RWPE1 (cell line): Measurements from ENCODE around the gene SNAPC4.

Experiments
- CTCF ChIA-PET: fragments of 350-600 bp; sonication (Branson Sonifier 250); formaldehyde crosslinking; extraction: SDS; loops from one replicate; lab custom pipeline; 2021; lab: Yijun Ruan, JAX
- POLR2A ChIA-PET: fragments of 400-600 bp; formaldehyde crosslinking; extraction: SDS; loops from one replicate; lab custom pipeline; 2020; ENCODE audit warnings: antibody characterized with exemption; ENCODE audit not compliant: low non-redundant PET; lab: Yijun Ruan, JAX
- DNase-seq: peaks from one replicate; pipeline ENCODE4 v3.0.0; 2012; ENCODE audit warnings: low spot score
- H3K27ac ChIP-seq: fragments of 450-650 bp; 2 replicates; pipeline ENCODE4 v1.5.1; 2017
- CTCF ChIP-seq: fragments of 450-650 bp; conservative IDR thresholded peaks from 2 replicates; pipeline ENCODE4 v1.5.1; 2017; ENCODE audit warnings: low read depth, mild to moderate bottlenecking

SNAPC4 gene

GRCh38 chr9:136394312-136395019, 5.5 kb downstream of the SNAPC4 start:
- DNase-seq, result no peak
- no peak for TF ChIP-seq CTCF
- CTCF ChIA-PET, result interaction anchor here (0.7 kb wide), 1 partner anchor 10 kb away, joined by 3 read pairs; no protein-coding TSS in a partner anchor
- POLR2A ChIA-PET, result interaction anchor here (0.9 kb wide), 1 partner anchor 12 kb away, joined by 3 read pairs; no protein-coding TSS in a partner anchor
- H3K27ac ChIP-seq, result no peak overlapping the region

GRCh38 chr9:136393531-136393930, 6.4 kb downstream of the SNAPC4 start:
- no peak for DNase-seq
- no peak for TF ChIP-seq CTCF
- CTCF ChIA-PET, result interaction anchor here (0.7 kb wide), 1 partner anchor 11 kb away, joined by 3 read pairs; no protein-coding TSS in a partner anchor
- POLR2A ChIA-PET, result interaction anchor here (1.1 kb wide), 1 partner anchor 16 kb away, joined by 3 read pairs; no protein-coding TSS in a partner anchor
- peak overlapping the region; percentile 15 for H3K27ac ChIP-seq

GRCh38 chr9:136392538-136393449, 7.2 kb downstream of the SNAPC4 start:
- no peak for DNase-seq
- H3K27ac ChIP-seq, result peak overlapping the region; percentile 15
- TF ChIP-seq CTCF, result no peak
- CTCF ChIA-PET, result interaction anchor here (0.6 kb wide), 1 partner anchor 96 kb away, joined by 4 read pairs; no protein-coding TSS in a partner anchor
- POLR2A ChIA-PET, result interaction anchor here (1.1 kb wide), 1 partner anchor 17 kb away, joined by 3 read pairs; no protein-coding TSS in a partner anchor

GRCh38 chr9:136391737-136392537, 8.0 kb downstream of the SNAPC4 start:
- H3K27ac ChIP-seq, result peak overlapping the region; percentile 15; the same call in 1 of the 2 replicates
- POLR2A ChIA-PET, result no interaction called here
- DNase-seq, result no peak
- CTCF ChIA-PET, result no interaction called here
- TF ChIP-seq CTCF, result no peak

- CTCF ChIA-PET, result interaction anchor here (0.5 to 1.1 kb wide), 4 partner anchors 27 to 302 kb away, joined by 3 read pairs; no protein-coding TSS in a partner anchor
- DNase-seq, result no peak
- TF ChIP-seq CTCF, result no peak
- POLR2A ChIA-PET, result no interaction called here
- H3K27ac ChIP-seq, result peak overlapping the region; percentile 2; the same call in 1 of the 2 replicates
Measured at GRCh38 chr9:136389396-136389795, 10.6 kb downstream of the SNAPC4 start.
